ENCODE results near the gene NSMF. TPM values are rescaled to one million over a fixed set of nuclear protein-coding genes. Genes with fewer than 3 reads are reported as not detected.

Gene NSMF
- polyA plus RNA-seq, 1 of the 3 experiments (the other 2 are of a cell fraction) = 58.8 TPM

- Histone ChIP-seq H3K4me2 (no peak overlapping the region), H3K4me3 (ENCODE audit: low read depth in 2 of 2, low read length in 1 of 2) (no peak overlapping the region), H2AFZ (ENCODE audit: low read depth) (no peak overlapping the region), H3K4me1 (ENCODE audit: control insufficient read depth in 1 of 2, insufficient read depth in 2 of 2, low read depth in 1 of 2, low read length in 1 of 2) (peaks cover 0 to 10% of the 10 kb centered on the region in 2 experiments; a peak in 1 of 4 replicates), H3K27ac (ENCODE audit: low read depth in 2 of 2, low read length in 1 of 2) (no peak overlapping the region), H3K9ac (no peak overlapping the region), H3K79me2 (ENCODE audit: insufficient read depth) (no peaks in the 10 kb centered on the region), H3K9me2 (no peaks in the 10 kb centered on the region), H3F3A (replicated peaks; ENCODE audit: insufficient read depth) (no peaks in the 10 kb centered on the region), H3K27me3 (ENCODE audit: insufficient read depth) (no peaks in the 10 kb centered on the region), H4K20me1 (ENCODE audit: insufficient read depth) (no peaks in the 10 kb centered on the region), H3K36me3 (replicated peaks in 1 of 2; ENCODE audit: control insufficient read depth in 1 of 2, insufficient read depth in 2 of 2, low read length in 1 of 2) (no peaks in the 10 kb centered on the region), H3K9me3 (no peaks in the 10 kb centered on the region)
- ChIA-PET POLR2A (no interaction called here), CTCF (interaction anchor here (0.7 to 1.1 kb wide), 2 partner anchors 29 to 61 kb away, joined by 3 read pairs; no protein-coding TSS in a partner anchor)
- no peak for DNase-seq
- TF ChIP-seq FOXJ3 (CRISPR knock-in tag; IDR thresholded peaks at IDR 0.05) (no peak), TEAD4 (IDR thresholded peaks at IDR 0.05; ENCODE audit: borderline replicate concordance, insufficient read depth) (no peak), RFX5 (IDR thresholded peaks at IDR 0.05; ENCODE audit: low read length) (no peak), MAX (IDR thresholded peaks at IDR 0.05; ENCODE audit: low read depth) (no peak), EP300 (IDR thresholded peaks at IDR 0.05; ENCODE audit: borderline replicate concordance in 1 of 2, low read depth in 1 of 2, low read length in 1 of 2) (no peak), NRF1 (IDR thresholded peaks at IDR 0.05; ENCODE audit: low read depth, low read length) (no peak), EZH2phosphoT487 (IDR thresholded peaks at IDR 0.05; ENCODE audit: borderline replicate concordance, low read depth) (no peak), POLR2AphosphoS5 (IDR thresholded peaks at IDR 0.05; ENCODE audit: low read depth, low read length) (no peak)
- 70% methylated on average over 18 of the region's 18 CpGs for WGBS (ENCODE audit: low lambda C conversion rate)
Observed at GRCh38 chr9:137474271-137474670, 15.1 kb upstream of the NSMF start.

GRCh38 chr9:137470785-137471184 lies 11.7 kb upstream of the NSMF start:
- H3K27me3 ChIP-seq (ENCODE audit: insufficient read depth) = no peaks in the 10 kb centered on the region
- H3K4me1 ChIP-seq (ENCODE audit: control insufficient read depth in 1 of 2, insufficient read depth in 2 of 2, low read depth in 1 of 2, low read length in 1 of 2) = no peaks in the 10 kb centered on the region
- no peak overlapping the region for H3K9ac ChIP-seq
- H3K4me2 ChIP-seq = no peak overlapping the region
- TF ChIP-seq TCF12 (IDR thresholded peaks at IDR 0.05) (no peak), USF2 (IDR thresholded peaks at IDR 0.05; ENCODE audit: borderline replicate concordance, low read depth, low read length) (no peak), MAX (IDR thresholded peaks at IDR 0.05; ENCODE audit: low read depth) (no peak), EZH2phosphoT487 (IDR thresholded peaks at IDR 0.05; ENCODE audit: borderline replicate concordance, low read depth) (no peak), NRF1 (IDR thresholded peaks at IDR 0.05; ENCODE audit: low read depth, low read length) (no peak), RXRA (IDR thresholded peaks at IDR 0.05; ENCODE audit: borderline replicate concordance, low read depth) (no peak), GABPA (IDR thresholded peaks at IDR 0.05; ENCODE audit: low read depth) (no peak), CHD2 (IDR thresholded peaks at IDR 0.05; ENCODE audit: low read length, partially characterized antibody) (no peak), TAF1 (IDR thresholded peaks at IDR 0.05; ENCODE audit: borderline replicate concordance, low read depth, low read length) (no peak), SMC3 (IDR thresholded peaks at IDR 0.05; ENCODE audit: low read depth, low read length) (no peak), JUND (IDR thresholded peaks at IDR 0.05) (no peak), MEF2A (IDR thresholded peaks at IDR 0.05; ENCODE audit: borderline replicate concordance, low read depth) (no peak)
- H4K20me1 ChIP-seq (ENCODE audit: insufficient read depth) = no peaks in the 10 kb centered on the region
- no peaks in the 10 kb centered on the region for H3K79me2 ChIP-seq (ENCODE audit: insufficient read depth)
- H3K27ac ChIP-seq (ENCODE audit: low read depth in 2 of 2, low read length in 1 of 2) = no peak overlapping the region
- DNase-seq = no peak
- H2AFZ ChIP-seq (ENCODE audit: low read depth) = no peak overlapping the region
- WGBS (ENCODE audit: low lambda C conversion rate) = 82% methylated on average over 7 of the region's 7 CpGs
- no peaks in the 10 kb centered on the region for H3K9me2 ChIP-seq
- no peak overlapping the region for H3K4me3 ChIP-seq (ENCODE audit: low read depth in 2 of 2, low read length in 1 of 2)
- POLR2A ChIA-PET = no interaction called here
- no peaks in the 10 kb centered on the region for H3K36me3 ChIP-seq (replicated peaks in 1 of 2; ENCODE audit: control insufficient read depth in 1 of 2, insufficient read depth in 2 of 2, low read length in 1 of 2)
- H3F3A ChIP-seq (replicated peaks; ENCODE audit: insufficient read depth) = no peaks in the 10 kb centered on the region
- H3K9me3 ChIP-seq = no peaks in the 10 kb centered on the region
- CTCF ChIA-PET = no interaction called here
